DMS 273 (cell line): ENCODE data around the gene MYOG.

Experiments
- DNase-seq: peaks from one replicate; lab custom pipeline; 2025; ENCODE audit not compliant: unreplicated experiment; lab: John Stamatoyannopoulos, UW

The MYOG gene

GRCh38 chr1:203085528-203086406, at the start of gene MYOG:
Gene MYOG (minus strand): TSS chr1:203086012. CDS start chr1:203085961, 51 bp downstream.
- DNase-seq, result peak; percentile 84

GRCh38 chr1:203133970-203134725, 48.3 kb upstream of the MYOG start:
- peak; percentile 70 for DNase-seq

- no peak for DNase-seq
Measured at GRCh38 chr1:203131548-203132200, 45.9 kb upstream of the MYOG start.

- DNase-seq, result peak; percentile 45
Measured at GRCh38 chr1:203130358-203130985, 44.7 kb upstream of the MYOG start.

- peak; percentile 59 for DNase-seq
Measured at GRCh38 chr1:203129501-203130231, 43.9 kb upstream of the MYOG start.

GRCh38 chr1:203128716-203129500, 43.1 kb upstream of the MYOG start:
- no peak for DNase-seq

- no peak for DNase-seq
Measured at GRCh38 chr1:203128431-203128715, 42.6 kb upstream of the MYOG start.

GRCh38 chr1:203127666-203128430, 42.0 kb upstream of the MYOG start, which contains the start of gene ADORA1:
Gene ADORA1 (plus strand): TSS chr1:203127726. CDS start chr1:203128842, 1,116 bp downstream.
- DNase-seq, result peak; percentile 84

- no peak for DNase-seq
Measured at GRCh38 chr1:203126866-203127665, 41.3 kb upstream of the MYOG start.

- peak; percentile 68 for DNase-seq
Measured at GRCh38 chr1:203126151-203126865, 40.5 kb upstream of the MYOG start.

- peak; percentile 52 for DNase-seq
Measured at GRCh38 chr1:203124546-203125317, 38.9 kb upstream of the MYOG start.

GRCh38 chr1:203124011-203124410, 38.2 kb upstream of the MYOG start:
- no peak for DNase-seq

GRCh38 chr1:203122159-203122558, 36.3 kb upstream of the MYOG start:
- no peak for DNase-seq

- DNase-seq, result no peak
Measured at GRCh38 chr1:203121186-203122015, 35.6 kb upstream of the MYOG start.

GRCh38 chr1:203120325-203121153, 34.7 kb upstream of the MYOG start:
- DNase-seq, result no peak
